HS-27A (cell line): ENCODE data around the gene LIMS1.
"Not testable (repeated sequence)": the region's sequence is repeated elsewhere in the genome, so short reads cannot be mapped to it uniquely, and the experiment has no call there.

Experiments used
- DNase-seq: peaks from one replicate; pipeline ENCODE4 v3.0.0-alpha.2; 2012; ENCODE audit warnings: low read depth, missing footprints

Gene LIMS1

DNA sequence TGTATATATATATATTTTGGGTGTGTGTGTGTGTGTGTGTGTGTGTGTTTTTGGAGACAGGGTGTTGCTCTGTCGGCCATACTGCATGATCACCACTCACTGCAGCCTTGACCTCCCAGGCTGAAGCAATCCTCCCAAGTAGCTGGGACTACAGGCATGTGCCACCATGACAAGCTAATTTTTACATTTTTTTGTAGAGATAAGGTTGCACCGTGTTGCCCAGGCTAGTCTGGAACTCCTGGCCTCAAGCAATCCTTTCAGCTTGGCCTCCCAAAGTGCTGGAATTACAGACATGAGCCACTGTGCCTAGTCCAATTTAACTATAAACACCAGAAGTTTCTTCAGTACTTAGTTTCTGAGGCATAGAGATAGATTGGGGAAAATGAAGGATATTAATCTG is 18.3 kb downstream of the LIMS1 start:
- DNase-seq: no peak

DNA sequence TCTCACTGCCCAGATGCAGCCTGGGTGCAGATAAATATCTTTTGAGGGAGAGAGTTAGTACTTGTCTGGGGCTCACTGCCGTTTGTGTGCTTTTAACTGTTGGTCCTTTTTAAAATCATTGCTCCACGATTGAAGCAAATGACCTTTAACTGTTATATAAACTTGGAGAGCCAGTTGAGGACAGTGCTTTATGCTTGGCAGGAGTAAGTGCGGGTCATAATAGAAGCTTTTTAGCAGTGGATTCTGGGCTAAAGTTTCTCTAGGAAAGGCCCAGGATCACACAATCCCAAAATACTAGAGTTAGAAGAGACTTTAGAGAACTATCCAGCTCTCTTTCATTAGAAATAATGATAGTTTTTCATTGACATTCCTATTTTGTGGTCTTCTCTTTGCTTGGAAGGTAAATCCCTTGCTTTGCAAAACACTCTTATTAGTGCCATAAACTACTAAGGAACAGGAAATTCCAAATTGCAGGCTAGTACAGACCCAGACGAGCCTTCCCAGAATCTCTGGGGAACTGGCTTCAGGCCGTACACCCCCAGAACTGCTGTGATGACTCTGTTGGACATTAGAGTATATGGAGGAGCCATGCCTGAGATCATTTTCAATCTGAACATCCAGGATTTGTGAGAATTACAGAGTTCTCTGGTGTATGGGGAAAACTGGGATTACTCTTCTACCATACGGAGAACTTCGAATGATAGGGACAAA is 19.1 kb downstream of the LIMS1 start:
- no peak for DNase-seq

- no peak for DNase-seq
Observed at GRCh38 chr2:108554528-108554927, 20.3 kb downstream of the LIMS1 start.

- no peak for DNase-seq
Observed at GRCh38 chr2:108555572-108555971, 21.3 kb downstream of the LIMS1 start.

GRCh38 chr2:108556581-108556980 is 22.3 kb downstream of the LIMS1 start:
- DNase-seq: not testable (repeated sequence)

DNA sequence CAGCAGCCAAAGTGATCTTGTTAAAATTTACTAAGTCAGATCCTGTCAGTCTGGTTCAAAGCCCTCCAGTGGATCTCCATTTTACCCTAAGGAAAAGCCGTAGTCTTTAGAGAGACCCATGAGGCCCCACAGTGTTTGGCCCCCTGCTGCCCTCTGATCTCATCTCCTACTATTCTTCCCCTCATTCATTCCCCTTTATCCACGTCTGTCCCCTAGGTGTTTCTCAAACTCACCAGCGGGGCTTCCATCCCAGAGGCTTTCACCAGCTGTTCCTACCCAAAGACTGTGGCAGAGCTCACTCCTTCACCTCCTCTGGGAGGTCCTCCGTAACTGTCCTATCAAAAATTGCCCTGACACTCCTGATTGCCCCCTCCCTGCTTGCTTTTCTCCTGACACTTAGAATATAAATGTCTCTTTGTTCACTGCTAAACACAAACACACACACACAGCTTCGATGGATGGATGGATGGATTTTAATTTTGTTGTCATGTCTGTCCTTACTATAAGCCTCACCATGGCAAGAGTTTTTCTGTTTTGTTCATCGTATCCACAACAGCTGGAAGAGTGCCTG is 26.1 kb downstream of the LIMS1 start:
- no peak for DNase-seq

DNA sequence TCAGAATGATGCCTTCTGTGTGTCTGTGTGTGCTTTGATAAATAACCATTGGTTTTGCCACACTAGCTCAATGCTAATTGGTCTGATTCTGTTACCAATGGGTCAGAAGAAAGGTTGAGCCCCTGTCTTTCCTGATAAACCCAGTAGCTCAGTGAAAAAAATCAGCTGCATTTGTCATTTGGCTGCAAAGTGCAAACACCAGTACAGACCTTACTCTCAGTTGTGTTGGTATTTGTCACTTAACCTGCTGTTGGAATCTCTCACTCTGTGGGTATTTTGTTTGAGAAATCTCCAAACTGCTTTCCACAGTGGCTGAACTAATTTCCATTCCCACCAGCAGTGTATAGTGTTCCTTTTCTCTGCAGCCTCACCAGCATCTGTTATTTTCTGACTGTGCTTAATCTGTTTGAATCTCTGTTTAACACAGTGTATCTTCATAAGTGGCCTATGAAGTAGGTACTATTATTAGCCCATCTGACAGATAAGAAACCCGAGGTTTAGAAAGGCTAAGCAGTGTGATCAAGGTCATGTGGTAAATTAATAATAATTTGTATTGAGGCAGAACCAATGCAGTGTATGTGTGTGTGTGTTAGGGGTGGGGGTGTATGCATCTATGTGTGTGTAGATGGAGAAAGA is 26.7 kb downstream of the LIMS1 start:
- no peak for DNase-seq

GRCh38 chr2:108562274-108562673 is 28.0 kb downstream of the LIMS1 start:
- DNase-seq: no peak

DNA sequence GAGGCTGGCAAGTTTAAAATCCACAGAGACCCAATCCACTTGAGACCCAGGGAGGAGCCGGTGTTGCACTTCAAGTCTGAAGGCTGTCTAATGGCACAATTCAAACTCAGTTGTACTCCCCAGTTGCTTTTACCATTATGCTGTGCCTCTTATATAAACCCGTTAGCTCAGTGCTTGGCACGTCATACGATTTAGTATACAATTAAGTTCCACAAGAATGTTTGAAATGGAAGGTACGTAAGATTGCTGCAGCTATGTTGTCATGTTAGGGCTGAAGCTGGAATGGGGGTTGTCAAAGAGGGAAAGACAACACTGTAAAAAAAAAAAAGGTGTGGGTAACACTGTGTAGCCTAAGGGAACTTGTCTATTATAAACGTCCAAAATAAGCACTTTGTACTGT is 30.2 kb downstream of the LIMS1 start:
- DNase-seq: no peak

DNA sequence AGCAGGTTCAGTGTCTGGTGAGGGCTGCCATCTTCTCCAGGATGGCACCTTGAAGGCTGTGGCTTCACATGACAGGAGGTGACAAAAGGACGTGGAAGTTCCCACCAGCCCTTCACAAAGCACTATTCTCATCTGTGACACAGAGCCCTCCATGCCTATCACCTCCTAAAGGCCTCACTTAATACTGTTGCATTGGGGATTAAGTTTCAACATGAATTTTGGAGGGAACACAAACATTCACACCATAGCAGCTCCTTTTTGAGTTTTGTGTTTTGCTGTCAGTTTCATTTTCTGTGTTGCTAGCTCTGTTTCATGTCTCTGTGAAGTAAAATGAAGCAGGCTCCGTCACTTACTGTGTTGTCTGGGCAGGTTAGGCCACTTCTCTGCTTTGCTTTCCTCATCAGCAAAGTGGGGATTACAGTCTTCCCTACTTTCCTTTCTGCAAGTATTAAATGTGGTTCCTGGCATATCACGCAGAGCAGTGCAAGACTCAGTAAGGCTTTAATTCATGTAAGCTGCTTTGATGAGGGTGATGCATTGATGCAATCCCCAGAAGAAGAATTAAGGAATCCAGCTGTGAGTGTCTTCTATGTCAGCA is 31.6 kb downstream of the LIMS1 start:
- DNase-seq: no peak

DNA sequence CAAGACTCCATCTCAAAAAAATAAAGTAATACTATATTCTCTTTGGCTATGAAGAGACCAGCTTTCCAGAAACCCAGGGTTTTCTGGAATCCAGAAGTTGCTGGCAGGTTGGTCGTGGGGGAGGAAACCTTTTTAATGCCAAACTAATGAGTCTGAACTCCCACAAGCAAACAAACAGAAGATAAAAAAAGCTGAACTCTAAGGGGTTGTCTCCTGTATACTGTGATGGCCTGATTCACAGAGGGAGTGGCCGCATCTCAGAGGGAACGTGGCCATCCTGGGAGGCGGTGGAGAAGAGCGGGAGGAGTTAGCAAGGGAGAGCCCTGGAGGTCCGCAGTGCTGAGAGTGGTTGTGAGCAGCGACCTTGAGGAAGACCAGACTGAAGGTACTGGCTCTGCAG is 36.1 kb downstream of the LIMS1 start:
- DNase-seq: no peak

GRCh38 chr2:108571286-108571685 is 37.0 kb downstream of the LIMS1 start:
- no peak for DNase-seq

- DNase-seq: no peak
Observed at GRCh38 chr2:108573061-108573460, 38.8 kb downstream of the LIMS1 start.

DNA sequence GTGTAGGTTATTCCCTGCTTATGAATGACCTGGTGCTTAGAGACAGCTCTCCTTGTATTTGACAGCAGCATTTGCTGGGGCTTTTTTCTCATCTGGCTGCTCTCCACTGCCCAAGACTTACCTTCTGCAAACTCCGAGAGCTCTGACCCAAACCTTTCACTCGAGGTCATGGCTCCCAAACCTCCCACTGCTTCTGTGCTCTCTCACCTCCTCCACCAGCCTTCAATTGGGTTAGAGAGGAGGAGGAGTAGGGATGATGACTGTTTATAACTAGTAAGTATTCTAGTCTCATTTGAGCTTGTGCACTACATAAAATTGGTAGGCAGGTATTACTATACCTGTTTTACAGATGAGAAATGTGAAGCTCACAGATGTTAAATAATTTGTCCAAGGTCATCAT is 40.1 kb downstream of the LIMS1 start:
- DNase-seq: no peak

- DNase-seq: peak; percentile 66
Observed at GRCh38 chr2:108575132-108575966, 41.1 kb downstream of the LIMS1 start.

GRCh38 chr2:108577099-108577498 is 42.8 kb downstream of the LIMS1 start:
- DNase-seq: no peak

DNA sequence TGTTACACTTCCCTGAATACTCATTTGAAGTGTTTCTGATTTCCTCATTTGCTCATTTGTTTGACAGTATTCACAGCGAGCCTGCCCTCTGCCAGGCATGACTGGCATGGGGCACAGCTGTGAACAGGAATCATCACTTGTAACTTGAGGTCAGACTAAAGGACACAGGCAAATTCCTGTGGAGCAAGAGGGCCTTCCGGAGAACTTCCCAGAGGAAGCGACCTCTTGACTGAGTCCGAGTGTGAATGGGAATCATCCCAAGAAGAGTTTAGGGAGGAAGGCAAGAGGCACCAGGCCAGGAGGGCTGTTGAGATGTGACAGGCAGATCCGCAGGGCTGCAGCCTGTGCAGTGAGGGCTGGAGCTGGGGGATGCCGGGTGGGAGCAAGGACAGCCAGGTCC is 45.4 kb downstream of the LIMS1 start:
- no peak for DNase-seq

GRCh38 chr2:108580050-108580449 is 45.8 kb downstream of the LIMS1 start:
- no peak for DNase-seq

DNA sequence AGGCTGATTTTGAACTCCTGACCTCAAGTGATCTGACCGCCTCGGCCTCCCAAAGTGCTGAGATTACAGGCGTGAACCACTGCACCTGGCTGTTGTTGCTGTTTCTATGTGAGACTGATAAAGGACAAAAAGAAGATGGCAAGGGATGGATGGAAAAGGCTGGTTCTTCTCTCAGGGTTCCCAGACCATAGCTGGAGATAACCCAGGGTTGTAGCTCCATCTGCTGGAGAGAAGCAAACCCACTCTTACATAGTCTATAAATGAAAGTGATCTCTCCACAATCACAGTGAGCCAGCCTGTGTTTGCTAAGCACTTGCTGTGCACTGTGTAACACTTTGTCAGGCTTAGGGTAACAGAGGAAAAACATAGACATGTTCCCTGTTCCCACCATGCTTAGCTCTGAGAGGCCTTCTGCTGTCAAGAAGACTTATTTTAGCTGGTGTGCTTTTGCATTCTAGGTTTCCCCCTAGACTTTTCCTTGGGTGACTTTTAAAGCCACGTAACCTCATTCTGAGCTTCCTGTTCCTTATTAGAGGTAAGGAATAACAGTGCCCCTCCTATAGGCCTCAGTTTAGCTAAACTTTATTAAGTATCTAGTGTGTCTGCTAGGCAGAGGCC is 49.7 kb downstream of the LIMS1 start:
- DNase-seq: no peak

GRCh38 chr2:108585436-108585835 is 51.2 kb downstream of the LIMS1 start:
- no peak for DNase-seq

GRCh38 chr2:108586116-108586515 is 51.8 kb downstream of the LIMS1 start:
- DNase-seq: no peak

DNA sequence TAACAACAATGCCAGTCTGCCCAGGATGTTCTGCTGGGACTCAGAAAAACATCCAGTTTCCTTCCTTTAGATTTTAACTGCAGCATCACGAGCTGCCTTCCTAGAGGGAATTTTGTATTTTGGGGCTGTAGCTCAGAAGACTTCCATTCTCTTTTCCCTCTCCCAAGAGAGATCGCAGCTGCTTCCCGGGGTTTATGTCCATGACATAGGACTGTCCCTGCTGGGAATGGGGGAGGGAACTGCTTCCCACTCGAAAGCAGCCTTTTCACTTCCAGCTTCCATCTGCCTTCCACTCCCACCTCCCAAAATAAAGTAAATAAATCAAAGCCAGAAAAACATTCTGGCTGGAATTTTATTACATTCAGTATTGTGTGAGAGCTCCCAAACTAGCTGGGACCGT is 52.4 kb downstream of the LIMS1 start:
- no peak for DNase-seq
